C1 segment of cervical spinal cord (tissue), 14 donors: ENCODE data around the gene METTL27.
"Not testable (repeated sequence)": the region's sequence is repeated elsewhere in the genome, so short reads cannot be mapped to it uniquely, and the experiment has no call there.

Source experiments
- DNase-seq, 14 donors: peaks; one replicate each; lab custom pipeline; 2025; lab: John Stamatoyannopoulos, UW

Gene METTL27

GRCh38 chr7:73842067-73842976, at the start of gene METTL27:
Gene METTL27 (minus strand): TSS chr7:73842516. CDS start chr7:73842140, 376 bp downstream.
- peak; percentile 32 to 91 (median 84) for DNase-seq

- no peak for DNase-seq
These were observed 49.0 kb upstream of the METTL27 start for GRCh38 chr7:73891178-73891885.

- DNase-seq: no peak
These were observed 48.3 kb upstream of the METTL27 start for GRCh38 chr7:73890555-73891147.

GRCh38 chr7:73888959-73889358, 46.6 kb upstream of the METTL27 start:
- DNase-seq: no peak

- DNase-seq: no peak
These were observed 45.4 kb upstream of the METTL27 start for GRCh38 chr7:73887762-73888161.

- DNase-seq: peak in 3 of 14 donors; percentile 25 to 52 (median 30)
These were observed 43.9 kb upstream of the METTL27 start for GRCh38 chr7:73885975-73886798.

- DNase-seq: no peak
These were observed 43.2 kb upstream of the METTL27 start for GRCh38 chr7:73885433-73885974.

- not testable (repeated sequence) for DNase-seq
These were observed 42.6 kb upstream of the METTL27 start for GRCh38 chr7:73884867-73885422.

- DNase-seq: no peak
These were observed 39.7 kb upstream of the METTL27 start for GRCh38 chr7:73882047-73882402.

- no peak for DNase-seq
These were observed 39.2 kb upstream of the METTL27 start for GRCh38 chr7:73881352-73882046.

GRCh38 chr7:73880755-73881328, 38.5 kb upstream of the METTL27 start:
- DNase-seq: no peak

GRCh38 chr7:73879977-73880681, 37.8 kb upstream of the METTL27 start:
- no peak for DNase-seq

- DNase-seq: peak in 2 of 14 donors; percentile 33 to 47
These were observed 34.7 kb upstream of the METTL27 start for GRCh38 chr7:73876973-73877372.

GRCh38 chr7:73876361-73876760, 34.0 kb upstream of the METTL27 start:
- no peak for DNase-seq

- no peak for DNase-seq
These were observed 30.0 kb upstream of the METTL27 start for GRCh38 chr7:73872056-73872908.

GRCh38 chr7:73871163-73872011, 29.1 kb upstream of the METTL27 start:
- no peak for DNase-seq

- DNase-seq: no peak
These were observed 27.8 kb upstream of the METTL27 start for GRCh38 chr7:73870041-73870492.
